K562 (cell line): ENCODE results near the gene ANKS3. TPM values are rescaled to one million over a fixed set of nuclear protein-coding genes. Genes with fewer than 3 reads are reported as not detected.

ENCODE experiments used
- ATAC-seq: fragments of 200-7000 bp; cut with Tn5 transposase; 3 replicates; pipeline ENCODE4 v1.9.1; 2020; ENCODE audit warnings: moderate library complexity
- BruUV-seq: library from RNA; stranded (reverse); fragments of 400-500 nt; replicated peaks from 2 replicates; lab custom pipeline; 2021; lab: Mats Ljungman, UMichigan
- CTCF ChIA-PET: fragments of 300-600 bp; formaldehyde crosslinking; extraction: SDS; loops from one replicate; lab custom pipeline; 2021; ENCODE audit warnings: low intra/inter-chr PET ratio; lab: Yijun Ruan, JAX
- POLR2A ChIA-PET: fragments of 300-600, 350-650 bp; sonication (Branson Sonifier 250); formaldehyde crosslinking; extraction: SDS; loops from one replicate; lab custom pipeline; 2021; ENCODE audit warnings: antibody characterized with exemption, inconsistent platforms; lab: Yijun Ruan, JAX
- DNase-seq, 4 experiments: peaks; one replicate each; pipeline versions ENCODE4 v3.0.0 to v3.0.0-alpha.2; 2011 to 2018; ENCODE audit warnings: low spot score in 3 of 4, mixed read lengths in 3 of 4; ENCODE audit errors: extremely low read depth in 1 of 4
- FAIRE-seq: peaks from 2 replicates; lab custom pipeline; 2011; peaks lifted over from hg19 to GRCh38; lab: Jason Lieb, UNC
- H2AFZ ChIP-seq: 2 replicates; pipeline ENCODE4 v1.6.0; 2011; ENCODE audit warnings: low read depth, low read length, control low read depth, inconsistent platforms
- H3K27ac ChIP-seq: fragments of 200-600 bp; 3 replicates; pipeline ENCODE4 v1.8.0; 2011; ENCODE audit warnings: low read depth, mild to moderate bottlenecking, control low read depth, inconsistent platforms, low read length, moderate library complexity, mixed read lengths; ENCODE audit errors: extremely low read depth
- H3K27me3 ChIP-seq, 2 experiments: fragments of 300-600 bp in 1 of 2; 2 replicates in 1 of 2; 3 replicates in 1 of 2; pipeline versions ENCODE4 v1.6.0 to v1.8.0; 2011; ENCODE audit warnings: inconsistent platforms in 2 of 2, low read length in 2 of 2, mild to moderate bottlenecking in 1 of 2, mixed read lengths in 1 of 2, moderate library complexity in 1 of 2; ENCODE audit not compliant: control insufficient read depth in 2 of 2, insufficient read depth in 2 of 2
- H3K36me3 ChIP-seq: fragments of 300-600 bp; 3 replicates; pipeline ENCODE4 v1.8.0; 2011; ENCODE audit warnings: mild to moderate bottlenecking, low read length, inconsistent platforms; ENCODE audit not compliant: control insufficient read depth, insufficient read depth
- H3K4me1 ChIP-seq, 2 experiments: fragments of 200-600 bp in 1 of 2; replicated peaks in 1 of 2; 2 replicates in 1 of 2; 3 replicates in 1 of 2; pipeline versions ENCODE4 v1.5.1 to v1.8.0; 2011; ENCODE audit warnings: inconsistent platforms in 2 of 2, low read length in 2 of 2, mild to moderate bottlenecking in 1 of 2, mixed read lengths in 1 of 2, moderate library complexity in 1 of 2; ENCODE audit not compliant: control insufficient read depth in 2 of 2, insufficient read depth in 2 of 2
- H3K4me2 ChIP-seq: 2 replicates; pipeline ENCODE4 v1.6.1; 2011; ENCODE audit warnings: low read length, control low read depth, inconsistent platforms, mixed read lengths; ENCODE audit not compliant: insufficient read depth
- H3K4me3 ChIP-seq: fragments of 200-600 bp; sonication (generic), shearing (Covaris generic); 2 replicates; pipeline ENCODE4 v1.5.1; 2016; ENCODE audit warnings: control low read depth, inconsistent platforms
- H3K79me2 ChIP-seq: fragments of 200-600 bp; 3 replicates; pipeline ENCODE4 v1.8.0; 2011; ENCODE audit warnings: low read length, inconsistent platforms; ENCODE audit not compliant: control insufficient read depth, insufficient read depth
- H3K9ac ChIP-seq, 2 experiments: 2 replicates each; pipeline versions ENCODE4 v1.6.0 to v1.6.1; 2011; ENCODE audit warnings: low read depth in 2 of 2, low read length in 2 of 2, control low read depth in 1 of 2, inconsistent platforms in 1 of 2, mild to moderate bottlenecking in 1 of 2, mixed read lengths in 1 of 2; ENCODE audit not compliant: insufficient read depth in 1 of 2
- H3K9me1 ChIP-seq: one replicate; pipeline ENCODE4 v1.6.0; 2011; ENCODE audit warnings: inconsistent platforms, mild to moderate bottlenecking, low read length, moderate library complexity; ENCODE audit not compliant: control insufficient read depth, insufficient read depth
- H3K9me3 ChIP-seq: replicated peaks from 2 replicates; pipeline ENCODE4 v1.5.1; 2011; ENCODE audit warnings: low read depth, low read length, inconsistent platforms; ENCODE audit not compliant: control insufficient read depth, insufficient read depth
- H4K20me1 ChIP-seq: replicated peaks from 2 replicates; pipeline ENCODE4 v1.6.1; 2011; ENCODE audit warnings: low read length, inconsistent platforms, mixed read lengths; ENCODE audit not compliant: control insufficient read depth, insufficient read depth
- FOXJ3 ChIP-seq: sonication (generic); formaldehyde crosslinking; IDR thresholded peaks from 2 replicates; pipeline ENCODE4 v1.4.0; 2020; ENCODE audit warnings: mild to moderate bottlenecking, missing genetic modification reagents
- HNRNPLL ChIP-seq: fragments of 200-400 bp; formaldehyde crosslinking; IDR thresholded peaks from 2 replicates; pipeline ENCODE4 v1.6.1; 2017; ENCODE audit warnings: low read length, low read depth, mild to moderate bottlenecking; ENCODE audit not compliant: poor library complexity, severe bottlenecking
- ILF3 ChIP-seq: fragments of 450-650 bp; IDR thresholded peaks from 2 replicates; pipeline ENCODE4 v1.6.1; 2018; ENCODE audit warnings: antibody characterized with exemption, mild to moderate bottlenecking, moderate library complexity, borderline replicate concordance
- PHF8 ChIP-seq: fragments of 200-600 bp; sonication (generic); IDR thresholded peaks from 2 replicates; pipeline ENCODE4 v1.6.1; 2012; ENCODE audit warnings: mixed run types, mild to moderate bottlenecking, inconsistent platforms, low read length, moderate library complexity, borderline replicate concordance
- SMC3 ChIP-seq: conservative IDR thresholded peaks from 2 replicates; pipeline ENCODE4 v1.6.1; 2011; ENCODE audit warnings: low read depth, low read length, improper control_type of control experiment; ENCODE audit not compliant: insufficient read depth
- ZNF766 ChIP-seq: fragments of 200-800 bp; sonication (Bioruptor generic); conservative IDR thresholded peaks from 2 replicates; pipeline ENCODE4 v1.6.1; 2016; ENCODE audit warnings: missing genetic modification characterization, missing compliant biosample characterization
- WGBS: fragments of 100-300 bp; shearing (Covaris generic); methylation state at CpG from one replicate; pipeline ENCODE4 v1.1.6; 2016; ENCODE audit warnings: low coverage, mixed read lengths; ENCODE audit not compliant: insufficient coverage; ENCODE audit errors: missing lambda C conversion rate; 5-methylcytosine and 5-hydroxymethylcytosine counted together
- in situ Hi-C: fragments of 300-500 bp; cut with MboI; formaldehyde crosslinking; loops from 4 replicates; pipeline ENCODE4 v1.15.0; 2018; ENCODE audit warnings: inconsistent platforms, mixed read lengths
- intact Hi-C: fragments of 100-400 bp; cut with micrococcal nuclease; formaldehyde crosslinking; loops from 2 replicates; pipeline ENCODE4 v1.14.2; 2022
- polyA plus RNA-seq, 8 experiments: library from polyadenylated mRNA; depleted of rRNA in 4 of 8; stranded (reverse) in 5 of 8; unstranded in 3 of 8; fragments of >200 nt; fragmentation: Nextera tagmentation in 2 of 8; fragmentation: Illumina TruSeq in 1 of 8; extraction: Ambion mirVana in 2 of 8; extraction: Trizol in 1 of 8; gene quantifications; 2 replicates each; pipeline versions ENCODE4 v1.2.1 to v1.2.3, GENCODE V29; 2011 to 2014; ENCODE audit warnings: inconsistent platforms in 1 of 8, missing spikeins in 1 of 8
- total RNA-seq, 7 experiments: library from RNA; depleted of rRNA in 6 of 7; stranded (reverse); fragments of >200 nt in 6 of 7; fragmentation: Illumina TruSeq in 2 of 7; extraction: Trizol in 2 of 7; gene quantifications; 2 replicates each; pipeline versions ENCODE4 v1.2.1 to v1.2.3, GENCODE V29; 2011 to 2021; ENCODE audit warnings: low replicate concordance in 1 of 7

The ANKS3 gene
- total and polyA plus RNA-seq, 9 of the 15 experiments (the other 6 are each of a cell fraction or from before 2014, with no cell fraction given): 0.43 to 25.7 (median 14.8) TPM

DNA sequence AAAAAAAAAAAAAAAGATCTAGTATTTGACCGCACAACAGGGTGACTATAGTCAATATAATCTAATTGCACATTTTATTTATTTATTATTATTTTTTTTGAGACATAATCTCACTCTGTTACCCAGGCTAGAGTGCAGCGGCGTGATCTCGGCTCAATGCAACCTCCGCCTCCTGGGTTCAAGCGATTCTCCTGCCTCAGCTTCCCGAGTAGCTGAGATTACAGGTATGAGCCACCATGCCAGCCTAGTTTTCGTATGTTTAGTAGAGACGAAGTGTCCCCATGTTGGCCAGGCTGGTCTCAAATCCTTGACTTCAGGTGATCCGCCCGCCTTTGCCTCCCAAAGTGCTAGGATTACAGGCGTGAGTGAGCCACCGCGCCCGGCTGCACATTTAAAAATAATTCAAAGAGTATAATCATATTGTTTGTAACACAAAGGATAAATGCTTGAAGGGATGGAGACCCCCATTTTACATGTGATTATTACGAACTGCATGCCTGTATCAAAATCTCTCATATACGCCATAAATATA lies 794 bp downstream of the ANKS3 start:
- intact Hi-C loops (loop anchor here (5.0 kb wide), 1 partner anchor 114 kb away; the partner anchor contains the start of genes GLYR1 and UBN1), in situ Hi-C loops (no loop called here)
- ChIA-PET POLR2A (interaction anchor here (0.6 to 1.3 kb wide), 2 partner anchors 8 to 171 kb away, joined by 3 to 8 read pairs; no protein-coding TSS in a partner anchor), CTCF (interaction anchor here (0.6 kb wide), 1 partner anchor 83 kb away, joined by 3 read pairs; no protein-coding TSS in a partner anchor)
- WGBS: 4% methylated on average over 17 of the region's 17 CpGs
- H3K79me2 ChIP-seq: peaks cover 28% of the 10 kb centered on the region
- H3K27ac ChIP-seq: peak overlapping the region; percentile 71
- no TSS peak for BruUV-seq
- FAIRE-seq (peak; percentile 15), DNase-seq (no peak), ATAC-seq (no peak)
- H3K36me3 ChIP-seq: peaks cover 28% of the 10 kb centered on the region; the same call in 2 of the 3 replicates
- H3K9ac ChIP-seq: peak overlapping the region; percentile 83 to 93
- H3K9me1 ChIP-seq: no peaks in the 10 kb centered on the region
- no peaks in the 10 kb centered on the region for H3K27me3 ChIP-seq
- H3K4me1 ChIP-seq: peaks cover 0 to 22% of the 10 kb centered on the region in 2 experiments; a peak in 3 of 5 replicates
- peak overlapping the region; percentile 88 for H2AFZ ChIP-seq
- H3K9me3 ChIP-seq: no peaks in the 10 kb centered on the region
- peak overlapping the region; percentile 98 for H3K4me3 ChIP-seq
- H3K4me2 ChIP-seq: peak overlapping the region; percentile 95
- no peak for TF ChIP-seq PHF8
- no peak for TF ChIP-seq ILF3
- no peak for TF ChIP-seq HNRNPLL
- TF ChIP-seq FOXJ3 (CRISPR knock-in tag): no peak
- no peak for TF ChIP-seq ZNF766 (CRISPR knock-in tag)
- TF ChIP-seq SMC3: no peak
- H4K20me1 ChIP-seq: no peaks in the 10 kb centered on the region
